Vagina (tissue), 2 donors: ENCODE measurements around the gene RAB40C. TPM values are rescaled to one million over a fixed set of nuclear protein-coding genes. Genes with fewer than 3 reads are reported as not detected.

Source experiments
- DNase-seq, 2 donors: peaks; one replicate each; pipeline ENCODE4 v3.0.0-alpha.2; 2017; ENCODE audit errors: extremely low spot score in 2 of 2
- H3K27ac ChIP-seq: fragments of 200-600 bp; sonication (generic); one replicate; pipeline ENCODE4 v1.5.1; 2019
- H3K27me3 ChIP-seq: fragments of 200-600 bp; sonication (generic); one replicate; pipeline ENCODE4 v1.5.1; 2019
- H3K36me3 ChIP-seq, 2 donors: fragments of 200-600 bp; sonication (generic); one replicate each; pipeline ENCODE4 v1.5.1; 2017 to 2019
- H3K4me1 ChIP-seq: fragments of 200-600 bp; sonication (generic); one replicate; pipeline ENCODE4 v1.5.1; 2019
- H3K4me3 ChIP-seq, 2 donors: fragments of 200-600 bp; sonication (generic); 1 replicate in 1 of 2; 2 replicates in 1 of 2; pipeline ENCODE4 v1.5.1; 2016 to 2019
- H3K9me3 ChIP-seq: fragments of 200-600 bp; sonication (generic); one replicate; pipeline ENCODE4 v1.5.1; 2019
- CTCF ChIP-seq, 3 experiments: fragments of 450-650 bp in 2 of 3; fragments of 200-600 bp in 1 of 3; sonication (generic) in 1 of 3; IDR thresholded peaks; one replicate each; pipeline ENCODE4 v1.5.1; 2017 to 2019; ENCODE audit warnings: antibody characterized with exemption in 3 of 3, mild to moderate bottlenecking in 2 of 3, moderate library complexity in 2 of 3
- POLR2A ChIP-seq, 2 donors: fragments of 450-650 bp; IDR thresholded peaks; one replicate each; pipeline ENCODE4 v1.6.1; 2017; ENCODE audit warnings: antibody characterized with exemption in 2 of 2, mild to moderate bottlenecking in 2 of 2, moderate library complexity in 2 of 2
- POLR2AphosphoS5 ChIP-seq, 2 donors: sonication (generic); formaldehyde crosslinking; IDR thresholded peaks; one replicate each; pipeline ENCODE4 v1.9.0; 2017; ENCODE audit warnings: antibody characterized with exemption in 2 of 2, mild to moderate bottlenecking in 2 of 2, low read depth in 1 of 2; ENCODE audit not compliant: insufficient read depth in 1 of 2
- intact Hi-C: fragments of 100-400 bp; cut with DNase I; formaldehyde crosslinking; loops from one replicate; pipeline ENCODE4 v1.15.1; 2023
- total RNA-seq: library from RNA; depleted of rRNA; stranded (reverse); fragments of >200 nt; gene quantifications from one replicate; pipeline ENCODE4 v1.2.3, GENCODE V29; 2016

The RAB40C gene
- total RNA-seq, 1 donor from 2014 or later, result 41.3 TPM

GRCh38 chr16:569445-570254 lies 20.2 kb upstream of the RAB40C start, which contains the start of gene PIGQ:
Gene PIGQ (plus strand): TSS chr16:569968. CDS start chr16:574075, 4,107 bp downstream.
- TF ChIP-seq POLR2AphosphoS5 (IDR thresholded peaks at IDR 0.05; ENCODE audit: insufficient read depth in 1 of 2, low read depth in 1 of 2) (no peak), POLR2A (IDR thresholded peaks at IDR 0.05) (no peak), CTCF (IDR thresholded peaks at IDR 0.05) (no peak)
- DNase-seq, result no peak
- peaks cover 0 to 8% of the 10 kb centered on the region in 2 donors for H3K36me3 ChIP-seq
- H3K27ac ChIP-seq, result peak within 1 kb of the TSS; percentile 80
- intact Hi-C loops, result no loop called here
- no peaks in the 10 kb centered on the region for H3K27me3 ChIP-seq
- H3K4me3 ChIP-seq, result peak within 1 kb of the TSS; percentile 89 to 94
- H3K4me1 ChIP-seq, result peaks cover 50% of the 10 kb centered on the region
- H3K9me3 ChIP-seq, result no peaks in the 10 kb centered on the region

GRCh38 chr16:572865-573650 lies 16.8 kb upstream of the RAB40C start:
- DNase-seq, result no peak
- H3K4me3 ChIP-seq, result no peak overlapping the region
- no peaks in the 10 kb centered on the region for H3K27me3 ChIP-seq
- no peak for TF ChIP-seq CTCF (IDR thresholded peaks at IDR 0.05)
- no peak for TF ChIP-seq POLR2A (IDR thresholded peaks at IDR 0.05)
- TF ChIP-seq POLR2AphosphoS5 (IDR thresholded peaks at IDR 0.05; ENCODE audit: insufficient read depth in 1 of 2, low read depth in 1 of 2), result no peak
- H3K4me1 ChIP-seq, result peaks cover 23% of the 10 kb centered on the region
- no peaks in the 10 kb centered on the region for H3K9me3 ChIP-seq
- H3K27ac ChIP-seq, result no peak overlapping the region
- intact Hi-C loops, result no loop called here
- peaks cover 0 to 20% of the 10 kb centered on the region in 2 donors for H3K36me3 ChIP-seq

GRCh38 chr16:574021-574760 lies 15.7 kb upstream of the RAB40C start:
- intact Hi-C loops, result no loop called here
- Histone ChIP-seq H3K4me1 (peaks cover 11% of the 10 kb centered on the region), H3K27me3 (no peaks in the 10 kb centered on the region), H3K4me3 (no peak overlapping the region), H3K36me3 (peaks cover 0 to 20% of the 10 kb centered on the region in 2 donors), H3K9me3 (no peaks in the 10 kb centered on the region), H3K27ac (no peak overlapping the region)
- no peak for DNase-seq
- TF ChIP-seq POLR2AphosphoS5 (IDR thresholded peaks at IDR 0.05; ENCODE audit: insufficient read depth in 1 of 2, low read depth in 1 of 2) (no peak), POLR2A (IDR thresholded peaks at IDR 0.05) (no peak), CTCF (IDR thresholded peaks at IDR 0.05) (no peak)

- H3K27me3 ChIP-seq, result no peaks in the 10 kb centered on the region
- H3K9me3 ChIP-seq, result no peaks in the 10 kb centered on the region
- no peak overlapping the region for H3K27ac ChIP-seq
- peaks cover 4% of the 10 kb centered on the region for H3K4me1 ChIP-seq
- TF ChIP-seq POLR2A (IDR thresholded peaks at IDR 0.05) (no peak), CTCF (IDR thresholded peaks at IDR 0.05) (no peak), POLR2AphosphoS5 (IDR thresholded peaks at IDR 0.05; ENCODE audit: insufficient read depth in 1 of 2, low read depth in 1 of 2) (no peak)
- H3K36me3 ChIP-seq, result peaks cover 0 to 20% of the 10 kb centered on the region in 2 donors
- intact Hi-C loops, result no loop called here
- no peak for DNase-seq
- H3K4me3 ChIP-seq, result no peak overlapping the region
Observed at GRCh38 chr16:575354-576196, 14.3 kb upstream of the RAB40C start.
